ENCODE results near the gene MAD1L1. TPM values are rescaled to one million over a fixed set of nuclear protein-coding genes. Genes with fewer than 3 reads are reported as not detected.

MAD1L1 gene
- total RNA-seq, 1 donor from 2014 or later, result 58.0 TPM

GRCh38 chr7:2084331-2084730 is 148.4 kb downstream of the MAD1L1 start:
- DNase-seq, result no peak

- DNase-seq, result no peak
These were observed 149.4 kb downstream of the MAD1L1 start for GRCh38 chr7:2083362-2083761.

- peak; percentile 85 for DNase-seq
These were observed 150.4 kb downstream of the MAD1L1 start for GRCh38 chr7:2082139-2082998.

- DNase-seq, result no peak
These were observed 151.1 kb downstream of the MAD1L1 start for GRCh38 chr7:2081526-2082135.

GRCh38 chr7:2080477-2080876 is 152.3 kb downstream of the MAD1L1 start:
- no peak for DNase-seq

GRCh38 chr7:2080060-2080387 is 152.7 kb downstream of the MAD1L1 start:
- DNase-seq, result peak; percentile 60

GRCh38 chr7:2079332-2080059 is 153.2 kb downstream of the MAD1L1 start:
- no peak for DNase-seq

- no peak for DNase-seq
These were observed 153.8 kb downstream of the MAD1L1 start for GRCh38 chr7:2078899-2079298.

- no peak for DNase-seq
These were observed 156.1 kb downstream of the MAD1L1 start for GRCh38 chr7:2076649-2077064.

- no peak for DNase-seq
These were observed 156.9 kb downstream of the MAD1L1 start for GRCh38 chr7:2075811-2076210.

GRCh38 chr7:2074691-2075090 is 158.1 kb downstream of the MAD1L1 start:
- no peak for DNase-seq

- DNase-seq, result no peak
These were observed 159.9 kb downstream of the MAD1L1 start for GRCh38 chr7:2072798-2073197.

- DNase-seq, result no peak
These were observed 160.7 kb downstream of the MAD1L1 start for GRCh38 chr7:2072042-2072441.

- DNase-seq, result no peak
These were observed 161.5 kb downstream of the MAD1L1 start for GRCh38 chr7:2071133-2071832.

- DNase-seq, result no peak
These were observed 162.5 kb downstream of the MAD1L1 start for GRCh38 chr7:2070151-2070763.

- peak; percentile 63 for DNase-seq
These were observed 163.3 kb downstream of the MAD1L1 start for GRCh38 chr7:2069472-2069860.

GRCh38 chr7:2068693-2069471 is 163.9 kb downstream of the MAD1L1 start:
- DNase-seq, result no peak

- DNase-seq, result no peak
These were observed 166.4 kb downstream of the MAD1L1 start for GRCh38 chr7:2066251-2066919.

GRCh38 chr7:2065528-2065927 is 167.2 kb downstream of the MAD1L1 start:
- peak; percentile 49 for DNase-seq

- DNase-seq, result peak; percentile 64
These were observed 169.0 kb downstream of the MAD1L1 start for GRCh38 chr7:2063563-2064260.
